Measurements from ENCODE around the gene SLC15A1.
A peak's percentile ranks its signal among the peaks of the same experiment; 100 is the strongest.

SLC15A1 gene

DNA sequence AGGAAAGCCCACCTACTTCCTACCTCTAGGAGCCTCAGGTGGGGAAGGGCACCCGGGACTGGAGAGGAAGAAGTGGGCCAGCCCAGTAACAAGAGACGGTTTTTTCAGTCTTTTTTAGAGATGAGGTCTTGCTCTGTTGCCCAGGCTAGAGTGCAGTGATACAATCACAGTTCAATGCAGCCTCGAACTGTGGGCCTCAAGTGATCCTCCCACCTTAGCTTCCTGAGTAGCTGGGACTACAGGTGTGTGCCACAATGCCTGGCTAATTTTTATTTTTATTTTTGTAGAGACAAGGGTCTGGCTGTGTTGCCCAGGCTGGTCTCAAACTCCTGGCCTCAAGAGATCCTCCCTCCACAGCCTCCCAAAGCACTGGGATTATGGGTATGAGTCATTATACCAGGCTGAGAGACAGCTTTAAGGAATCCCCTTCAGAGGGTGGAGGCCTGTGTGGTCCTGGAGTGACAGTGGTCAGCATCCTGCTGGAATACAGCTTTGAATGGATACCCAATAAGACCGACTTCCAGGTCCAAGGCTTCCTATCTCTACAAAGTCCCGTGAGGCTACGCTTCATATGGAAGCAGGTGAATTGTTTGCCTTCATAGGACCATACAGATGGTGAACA, 63.0 kb downstream of the SLC15A1 start:
- DNase-seq: no peak

DNA sequence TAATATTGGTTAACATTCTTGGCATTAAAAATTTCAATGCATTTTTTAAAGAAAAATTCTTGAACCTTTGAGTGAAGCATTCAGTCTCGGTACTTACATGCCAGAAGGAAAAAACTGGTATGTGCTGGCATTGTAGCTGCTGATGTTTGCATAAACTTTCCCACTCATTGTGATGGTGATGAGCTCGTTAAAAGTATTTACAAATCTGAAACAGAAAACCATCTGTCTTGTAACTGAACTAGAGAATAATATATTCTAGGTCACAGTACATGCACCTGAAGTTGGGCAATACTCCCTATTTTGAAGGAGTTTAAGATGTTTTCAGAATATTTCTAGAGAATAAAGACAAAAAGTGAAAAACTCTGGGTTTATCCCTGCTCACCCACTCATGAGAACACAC, 64.1 kb downstream of the SLC15A1 start:
- no peak for DNase-seq

DNA sequence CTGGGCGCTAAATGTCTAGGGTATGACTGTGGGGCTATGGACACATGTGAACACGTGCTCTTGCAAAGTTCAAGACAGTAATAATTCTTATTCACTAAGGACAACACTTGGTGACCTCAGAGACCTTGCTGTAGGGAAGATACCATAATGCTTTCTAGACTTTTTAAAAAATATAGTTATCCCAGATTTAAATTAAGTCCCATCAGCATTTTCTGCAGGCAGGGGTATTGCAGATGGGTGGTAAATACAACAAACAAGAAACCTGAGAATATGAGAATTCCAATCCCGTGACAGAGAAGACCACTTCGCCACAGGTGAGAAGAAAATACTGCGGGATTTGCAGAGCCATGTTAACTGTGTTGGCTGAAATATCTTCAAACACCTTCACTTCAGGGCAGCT, 65.2 kb downstream of the SLC15A1 start:
- no peak for DNase-seq

DNA sequence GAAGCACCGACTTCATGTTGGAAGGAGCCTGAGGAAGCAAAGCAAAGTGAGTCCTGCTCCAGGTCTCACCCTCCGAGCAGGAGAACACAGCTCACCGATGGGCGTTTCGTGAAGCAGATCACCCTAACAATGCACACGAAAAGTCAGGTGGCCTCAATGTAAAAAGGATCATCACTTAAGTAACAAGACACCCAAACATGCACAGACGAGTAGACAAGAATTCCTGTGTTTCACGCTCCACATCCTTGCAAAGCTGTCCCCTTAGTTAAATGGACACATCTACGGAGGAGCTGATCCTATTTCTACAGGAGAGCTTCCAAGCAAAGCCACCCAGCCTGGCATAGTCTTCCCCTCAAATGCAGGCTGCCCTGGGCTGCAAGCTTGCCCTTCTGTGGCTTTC, 66.2 kb downstream of the SLC15A1 start:
- no peak for DNase-seq

DNA sequence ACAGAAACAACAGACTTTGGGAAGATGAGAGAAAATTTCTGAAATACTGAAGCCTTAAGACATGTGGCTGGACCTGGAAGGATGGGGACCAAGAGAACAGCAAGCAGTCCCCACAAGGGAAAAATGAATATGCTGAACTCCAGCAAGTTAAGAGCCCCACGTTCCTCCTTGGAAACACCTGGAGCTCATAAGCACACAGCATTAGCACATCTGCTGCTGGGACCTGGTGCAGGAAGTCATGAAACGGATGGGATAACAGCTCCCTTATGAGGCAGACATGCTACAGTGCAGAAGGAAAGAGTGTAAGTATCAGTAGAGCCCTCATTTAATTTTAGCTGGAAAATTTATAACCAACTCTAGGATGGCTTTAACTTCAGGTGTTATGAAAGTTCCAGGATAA, 67.3 kb downstream of the SLC15A1 start:
- no peak for DNase-seq

DNA sequence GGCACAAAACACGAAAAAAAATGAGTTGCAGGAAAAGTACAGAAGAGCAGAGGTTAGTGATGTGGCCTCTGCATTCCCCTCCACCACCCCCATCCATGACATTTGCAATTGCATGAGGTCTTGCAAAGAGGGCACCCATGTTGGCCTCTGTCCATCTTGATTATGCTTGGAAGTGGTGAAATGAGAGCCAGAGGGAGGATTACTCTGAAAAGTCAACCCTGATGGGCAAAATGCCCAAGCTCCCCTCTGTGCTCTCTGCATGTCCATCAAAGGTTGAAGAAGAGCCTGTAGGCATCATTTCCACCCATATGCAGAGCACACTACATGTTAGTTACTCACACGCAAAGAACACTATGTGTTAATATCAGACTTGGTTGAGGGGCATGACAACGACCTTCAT, 71.4 kb downstream of the SLC15A1 start:
- no peak for DNase-seq

DNA sequence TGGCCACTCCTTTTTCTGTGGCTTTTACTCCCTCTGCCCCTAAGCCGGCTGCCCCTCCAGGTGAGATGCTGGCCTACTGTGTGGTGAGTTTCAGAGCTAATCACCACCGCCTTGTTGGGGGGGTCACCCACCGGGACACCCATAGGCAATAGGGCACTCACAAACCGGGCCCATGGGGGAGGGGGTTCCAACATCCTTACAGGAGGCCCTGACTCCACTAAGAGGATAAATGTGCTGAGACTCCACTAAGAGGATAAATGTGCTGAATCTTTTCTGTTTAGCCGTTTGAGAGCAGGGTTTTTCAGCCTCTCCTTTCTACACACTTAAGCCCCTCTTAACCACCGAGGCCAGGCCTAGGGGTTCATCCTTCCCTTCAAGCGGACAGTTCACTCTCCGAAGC, 73.7 kb downstream of the SLC15A1 start:
- no peak for DNase-seq

DNA sequence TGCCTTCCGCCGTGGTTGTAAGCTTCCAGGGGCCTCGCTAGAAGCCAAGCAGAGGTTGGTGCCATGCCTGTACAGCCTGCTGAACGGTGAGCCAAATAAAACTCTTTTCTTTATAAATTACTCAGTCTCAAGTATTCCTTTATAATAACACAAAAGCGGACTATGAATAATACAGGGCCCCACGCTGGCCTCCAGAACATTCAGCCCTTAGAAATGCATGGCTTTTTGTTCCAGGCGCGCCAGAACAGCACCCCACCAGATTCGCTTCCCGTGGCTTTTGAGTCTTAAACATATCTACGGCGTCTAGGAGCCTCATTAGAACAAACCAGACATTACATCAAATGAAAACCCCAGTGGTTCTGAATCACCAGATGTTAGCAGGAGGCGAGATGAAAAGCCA, 75.1 kb downstream of the SLC15A1 start:
- no peak for DNase-seq

DNA sequence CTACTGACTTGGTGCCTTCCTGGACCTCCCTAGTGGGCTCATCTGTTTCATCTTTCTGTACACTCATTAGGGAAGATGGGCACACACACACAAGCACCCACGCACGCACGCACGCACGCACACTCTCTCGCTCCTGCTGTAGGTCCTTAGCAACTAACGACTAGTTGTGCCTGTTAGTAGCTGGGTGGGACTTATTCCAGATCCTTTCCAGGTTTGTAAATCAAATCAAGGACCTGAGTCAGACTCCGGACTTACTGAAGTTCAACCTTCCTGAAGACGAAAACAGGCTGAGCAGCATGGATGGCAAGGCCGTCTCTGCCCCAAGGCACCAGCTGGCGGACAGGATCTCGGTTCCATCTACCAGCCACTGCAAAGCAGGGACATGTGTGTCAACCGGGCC, 76.2 kb downstream of the SLC15A1 start:
- DNase-seq: no peak

DNA sequence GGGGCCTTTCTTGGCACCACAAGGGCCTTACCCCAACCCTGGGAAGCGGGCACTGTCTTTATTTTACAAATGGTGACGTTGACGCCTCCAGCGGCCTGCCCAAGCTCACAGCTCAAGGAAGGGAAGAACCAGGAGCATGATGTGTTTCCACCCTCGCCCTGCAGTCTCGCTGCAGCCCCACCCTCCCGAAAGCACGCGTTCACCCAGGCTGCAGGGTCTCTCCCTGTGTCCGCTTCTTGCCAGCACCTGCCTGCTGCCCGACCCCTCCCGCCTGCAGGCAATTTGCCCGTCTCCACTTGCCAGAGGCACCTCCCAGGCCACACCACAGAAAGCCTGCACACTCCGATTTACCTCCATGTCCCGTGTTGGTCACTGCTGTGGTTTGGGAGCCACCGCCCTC, 76.6 kb downstream of the SLC15A1 start:
- DNase-seq: no peak

DNA sequence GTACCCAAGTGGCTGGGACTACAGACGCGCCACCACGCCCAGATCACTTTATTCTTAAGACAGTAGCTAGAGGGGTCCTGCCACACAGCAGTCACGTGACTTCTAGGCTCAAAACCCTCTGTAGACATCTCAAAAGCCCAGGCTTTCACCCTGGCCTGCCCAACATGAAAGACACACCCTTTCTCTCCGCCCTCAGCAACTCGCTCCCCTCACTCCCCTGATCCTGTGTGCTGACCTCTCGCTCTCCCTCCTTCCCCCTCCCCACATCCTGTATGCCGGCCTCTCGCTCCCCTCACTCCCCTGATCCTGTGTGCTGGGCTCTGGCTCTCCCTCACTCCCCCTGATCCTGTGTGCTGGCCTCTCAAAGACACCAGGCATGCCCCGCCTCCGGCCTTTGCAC, 77.4 kb downstream of the SLC15A1 start:
- no peak for DNase-seq

DNA sequence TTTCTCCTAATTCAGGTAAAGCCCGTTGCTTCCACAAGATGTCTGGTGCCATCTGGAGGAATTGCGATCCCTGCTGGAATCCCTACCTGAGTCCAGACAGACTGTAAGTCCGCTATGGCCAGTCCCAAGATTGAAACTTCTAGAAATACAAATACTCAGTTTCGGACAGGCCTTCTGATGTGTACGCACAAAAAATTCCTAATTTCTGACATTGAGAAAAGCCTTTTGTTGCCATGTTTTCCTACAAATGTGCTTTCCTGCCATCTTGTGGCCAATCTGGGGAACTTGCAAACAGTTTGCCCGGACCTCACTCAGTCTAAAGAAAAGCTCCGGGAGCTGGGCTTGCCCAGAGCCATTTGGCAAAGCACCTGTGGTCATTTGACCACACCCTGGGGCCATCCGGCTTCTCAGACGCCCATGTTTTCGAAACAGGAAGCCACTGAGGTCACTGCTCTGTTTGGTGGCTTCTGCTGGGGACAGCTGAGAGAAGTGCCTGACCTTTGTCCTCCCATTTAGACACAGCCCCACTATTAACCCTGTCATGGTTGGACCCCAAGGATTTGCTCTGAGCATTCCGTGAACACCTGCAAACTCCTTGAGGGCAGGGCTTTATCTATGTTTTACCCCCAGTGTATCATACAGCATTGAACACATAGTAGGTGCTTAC, 79.4 kb downstream of the SLC15A1 start:
- DNase-seq: peak; percentile 29 to 42

DNA sequence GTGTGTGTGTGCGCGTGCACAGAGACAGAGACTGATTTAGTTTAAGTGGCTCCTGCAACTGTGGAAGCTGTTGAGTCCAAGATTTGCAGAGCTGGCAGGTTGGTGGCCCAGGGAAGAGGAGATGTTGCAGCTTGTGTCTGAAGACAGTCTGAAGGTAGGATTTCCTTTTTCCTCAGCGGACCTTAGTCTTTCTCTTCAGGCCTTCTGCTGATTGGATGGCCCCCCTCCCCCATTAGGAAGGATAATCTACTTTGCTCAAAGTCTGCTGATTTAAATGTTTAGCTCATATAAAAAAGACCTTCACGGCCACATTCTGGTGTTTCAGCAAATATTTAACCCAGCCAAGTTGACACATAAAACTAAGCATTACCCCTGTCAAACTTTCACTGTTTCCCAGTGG, 84.3 kb downstream of the SLC15A1 start:
- no peak for DNase-seq

DNA sequence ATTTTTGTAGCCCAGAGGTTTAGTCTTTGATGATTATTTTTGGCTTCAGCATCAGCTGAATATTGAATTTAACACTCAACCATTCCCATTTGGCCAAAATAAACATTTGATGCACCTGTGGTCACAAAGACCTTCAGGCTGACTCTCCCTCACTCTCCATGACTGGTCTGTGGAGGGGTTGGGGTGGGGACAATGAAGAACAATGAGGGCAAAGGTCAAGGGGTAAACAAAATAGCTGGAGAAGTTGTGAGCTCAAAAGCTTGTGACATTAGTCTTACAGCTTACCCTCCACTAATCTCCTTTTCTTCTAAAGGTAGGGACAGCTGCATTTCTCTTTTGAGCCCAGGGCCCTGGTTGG, 86.9 kb downstream of the SLC15A1 start:
- no peak for DNase-seq

DNA sequence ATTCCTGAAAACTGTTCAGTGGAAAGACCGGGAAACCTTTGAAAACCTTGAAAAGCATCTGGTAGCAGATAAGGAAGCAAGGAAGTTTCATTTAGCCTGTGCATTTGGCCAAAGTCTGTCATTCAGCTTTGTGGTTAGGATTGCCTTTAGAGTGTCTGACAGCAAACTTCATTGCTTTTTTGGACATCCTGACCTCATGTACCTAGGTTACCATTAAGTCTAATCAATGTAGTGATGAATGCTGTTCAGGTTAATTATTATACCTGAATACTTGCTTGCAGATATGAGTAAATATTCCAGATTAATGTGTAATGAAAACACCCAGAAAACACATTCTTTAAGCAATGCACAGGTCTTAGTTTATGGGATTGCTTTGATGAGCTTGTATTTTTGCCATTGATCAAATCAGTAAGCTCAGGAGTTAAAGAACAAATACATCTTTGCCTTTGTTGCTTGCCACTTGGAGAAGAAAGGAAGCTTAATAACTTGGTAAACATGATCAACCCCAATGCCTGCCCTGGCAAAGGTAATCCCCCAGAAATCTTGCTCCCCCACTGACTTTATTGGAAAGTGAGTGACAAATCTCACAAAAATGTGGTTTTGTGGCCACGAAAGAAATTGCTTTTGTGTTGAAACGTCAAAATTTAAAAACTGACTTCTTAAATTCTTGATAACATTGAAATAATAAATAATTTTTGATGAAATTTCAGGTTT, 87.4 kb downstream of the SLC15A1 start:
- no peak for DNase-seq

DNA sequence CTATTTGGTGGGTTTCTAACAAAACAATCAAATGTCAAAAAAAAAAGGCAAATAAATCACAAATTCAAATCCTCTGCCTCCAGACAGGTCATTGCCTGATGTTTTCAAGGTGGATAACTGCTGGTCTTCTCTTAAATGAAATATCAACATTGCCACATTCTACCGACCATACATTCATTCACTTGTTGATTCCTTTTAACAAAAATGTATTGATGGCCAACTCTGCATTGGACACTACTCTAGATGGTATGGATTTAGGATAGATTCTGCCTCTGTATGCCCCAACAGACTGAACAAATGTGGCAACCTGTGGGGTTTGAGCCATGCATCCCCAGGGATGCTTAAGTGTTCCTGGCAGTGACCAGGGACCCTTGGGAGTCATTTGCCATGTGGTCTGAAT, 88.0 kb downstream of the SLC15A1 start:
- DNase-seq: no peak

DNA sequence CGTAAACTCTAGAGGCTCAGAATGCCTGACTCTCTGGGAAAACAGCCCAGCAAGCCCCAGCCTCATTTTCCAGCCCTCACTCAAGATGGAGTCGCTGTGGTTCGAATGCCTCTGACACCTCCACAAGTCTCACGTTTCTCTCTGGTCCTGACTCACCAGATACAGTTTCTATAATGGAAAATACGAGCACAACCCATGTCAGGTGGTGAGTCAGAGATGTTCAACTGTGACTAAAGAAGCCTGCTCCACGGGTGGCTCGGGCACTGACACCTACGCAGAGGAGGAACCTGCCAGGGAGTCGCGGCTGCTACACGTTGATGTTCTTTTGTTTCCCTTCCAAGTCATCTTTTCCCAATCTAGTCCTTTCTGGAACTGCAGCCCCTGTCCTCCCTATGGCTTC, 88.4 kb downstream of the SLC15A1 start:
- DNase-seq: no peak

DNA sequence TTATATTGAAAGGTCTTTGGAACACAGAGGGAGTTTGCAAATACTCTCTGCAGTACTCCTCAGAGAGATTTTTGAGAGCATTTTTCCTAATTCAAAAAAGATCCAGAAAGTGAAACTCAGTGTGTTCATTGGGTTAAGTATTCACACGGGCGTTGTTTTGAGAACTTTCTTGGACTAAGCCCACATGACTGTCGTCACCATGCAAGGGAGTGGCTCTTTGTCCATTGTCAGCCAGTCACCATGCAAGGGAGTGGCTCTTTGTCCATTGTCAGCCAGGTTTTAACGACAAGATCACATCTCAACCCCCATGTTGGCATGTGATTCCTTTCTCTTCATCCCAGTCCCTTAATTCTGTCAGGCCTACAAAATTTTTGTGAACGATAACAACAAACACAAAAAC, 94.3 kb downstream of the SLC15A1 start:
- no peak for DNase-seq

DNA sequence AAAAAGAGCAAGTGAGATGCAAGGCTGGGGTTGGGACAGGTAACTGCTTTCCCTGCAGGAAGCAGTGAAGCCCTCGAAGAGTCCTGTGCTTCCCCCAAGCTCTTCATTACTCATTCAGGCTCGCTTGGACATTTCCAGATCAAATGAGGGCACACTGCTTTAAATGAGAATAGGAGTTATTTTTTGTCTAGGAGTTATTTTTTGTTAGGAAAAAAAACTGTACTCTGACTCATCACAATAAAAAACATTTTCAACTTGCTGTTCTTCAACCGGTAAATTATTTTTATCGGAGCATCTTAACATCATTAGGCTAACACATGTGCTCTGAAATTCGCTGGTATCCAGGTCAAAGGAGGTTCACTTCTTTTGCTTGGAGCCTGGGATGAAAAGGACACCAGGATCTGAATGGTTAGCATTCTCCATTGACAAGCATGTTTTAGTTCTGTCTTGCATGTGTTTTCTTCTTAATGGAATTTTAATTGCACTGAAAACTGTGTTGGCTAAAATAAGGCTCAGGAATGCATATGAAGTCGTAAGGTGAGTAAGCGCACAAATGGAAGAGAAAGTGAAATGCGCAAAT, 94.9 kb downstream of the SLC15A1 start:
- DNase-seq: no peak

DNA sequence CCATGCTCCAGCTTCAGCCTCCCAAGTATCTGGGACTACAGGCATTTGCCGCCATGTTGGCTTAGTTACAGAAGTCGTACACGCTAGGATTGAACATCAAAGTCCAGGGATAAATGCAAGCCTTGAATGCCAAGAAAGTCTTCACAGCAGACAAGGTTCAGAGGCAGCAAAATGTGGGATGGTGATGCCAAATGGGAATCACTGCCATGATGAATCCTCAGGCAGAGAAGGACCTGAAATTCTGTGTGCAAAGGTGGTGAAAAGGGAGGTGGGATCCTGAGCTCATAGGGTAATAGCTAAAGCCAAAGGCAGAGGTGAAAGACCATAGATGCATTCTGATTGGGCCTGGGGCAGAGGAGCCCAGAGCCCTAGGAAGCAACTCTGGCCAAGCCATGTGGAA, 96.2 kb downstream of the SLC15A1 start:
- DNase-seq: no peak

DNA sequence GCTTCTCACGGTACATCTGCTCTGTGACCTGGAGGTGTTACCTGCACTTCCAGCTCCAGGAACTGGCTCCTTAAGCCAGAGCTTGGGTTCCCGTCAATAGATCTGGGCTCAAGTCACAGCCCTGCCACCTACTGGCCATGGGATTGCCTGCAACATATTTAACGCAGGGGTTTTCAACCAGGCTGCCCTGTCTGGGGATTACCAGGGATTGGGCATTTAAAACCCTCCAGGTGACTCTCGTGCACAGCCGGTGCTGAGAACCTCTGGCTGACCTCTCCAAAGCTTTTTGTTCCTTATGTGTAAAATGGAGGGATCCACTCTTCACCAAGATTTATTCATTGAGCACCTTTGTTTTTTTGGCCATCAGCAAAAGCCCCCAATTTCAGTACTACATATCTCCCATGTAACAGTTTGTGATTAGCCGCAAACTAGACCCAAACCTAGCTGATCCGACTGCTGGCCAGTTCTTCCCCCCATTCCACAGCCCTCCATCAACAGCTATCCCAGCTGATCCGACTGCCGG, 98.9 kb downstream of the SLC15A1 start:
- DNase-seq: peak; percentile 53 to 71

DNA sequence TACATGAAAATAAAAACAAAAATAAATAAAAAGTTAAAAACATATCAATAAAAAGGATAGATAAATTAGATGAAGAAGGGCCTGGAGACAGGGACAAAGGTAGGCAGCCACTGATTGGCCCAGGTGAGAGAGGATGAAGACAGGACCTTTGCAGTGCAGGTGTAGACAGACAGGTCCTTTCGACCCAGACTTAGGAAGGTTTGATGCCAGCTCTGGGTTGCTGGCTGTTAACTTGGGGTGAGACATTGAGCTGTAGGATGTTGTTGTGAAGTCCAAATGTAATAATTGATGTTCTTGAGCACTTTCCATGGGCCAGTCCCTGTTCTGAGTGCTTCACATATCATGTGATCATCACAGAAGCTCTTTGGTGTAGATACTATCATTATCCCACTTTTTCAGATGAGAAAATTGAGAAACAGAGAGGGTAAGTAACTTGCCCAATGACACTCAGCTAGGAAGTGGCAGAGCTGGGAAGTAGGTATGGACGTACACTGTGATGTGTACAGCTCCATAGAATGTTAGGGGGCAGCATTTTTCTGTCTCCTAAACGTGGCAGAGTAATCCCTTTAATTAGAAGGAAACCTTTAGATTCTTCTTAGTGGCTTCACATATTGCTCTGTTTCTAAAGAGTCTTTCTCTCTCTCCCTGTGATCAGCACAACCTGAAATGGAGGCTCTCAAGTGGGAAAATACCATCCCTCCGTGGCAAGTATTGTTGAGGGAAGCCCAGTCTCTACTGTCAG, 99.6 kb downstream of the SLC15A1 start:
- DNase-seq: no peak

DNA sequence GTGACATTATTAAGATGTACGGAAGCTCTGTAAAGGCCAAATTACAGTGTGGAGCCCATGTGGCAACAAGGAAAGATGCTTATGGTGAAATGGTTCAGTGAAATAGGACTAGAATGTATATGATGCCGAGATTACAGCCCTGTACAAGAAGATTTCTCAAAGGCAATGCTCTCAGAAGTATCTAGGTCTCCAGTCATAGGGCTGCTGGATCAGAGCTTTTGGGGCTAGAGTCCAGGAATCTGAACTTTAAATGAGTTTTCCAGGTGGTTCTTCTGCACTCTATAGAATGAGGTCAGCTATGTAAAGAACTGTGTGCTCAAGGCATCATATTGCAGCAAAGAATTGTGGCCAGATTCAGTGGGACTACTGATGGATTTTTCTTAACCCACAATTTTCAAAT, 100.2 kb downstream of the SLC15A1 start:
- no peak for DNase-seq

Measured in NCI-H1930 (cell line).